Heart left ventricle (tissue), 16 donors: ENCODE results near the gene SYNC. TPM values are rescaled to one million over a fixed set of nuclear protein-coding genes. Genes with fewer than 3 reads are reported as not detected.
"Not testable (repeated sequence)": the region's sequence is repeated elsewhere in the genome, so short reads cannot be mapped to it uniquely, and the experiment has no call there.

Experiments
- ATAC-seq, 4 donors: fragments of 200-7000 bp; cut with Tn5 transposase; one replicate each; pipeline ENCODE4 v1.9.1; 2020 to 2022; ENCODE audit warnings: moderate library complexity in 4 of 4, mild to moderate bottlenecking in 3 of 4, moderate number of reproducible peaks in 1 of 4
- DNase-seq, 5 donors: peaks; one replicate each; pipeline ENCODE4 v3.0.0-alpha.2; 2020
- H3K27ac ChIP-seq, 12 donors: fragments of 200-600 bp; sonication (generic) in 4 of 12; one replicate each; pipeline versions ENCODE4 v1.5.0 to v1.8.0; 2016 to 2022; ENCODE audit warnings: mild to moderate bottlenecking in 2 of 12
- H3K27me3 ChIP-seq, 9 donors: fragments of 200-600 bp; sonication (generic) in 2 of 9; one replicate each; pipeline versions ENCODE4 v1.5.1 to v1.8.0; 2016 to 2022; ENCODE audit warnings: mild to moderate bottlenecking in 3 of 9
- H3K36me3 ChIP-seq, 9 donors: fragments of 200-600 bp; sonication (generic) in 2 of 9; one replicate each; pipeline versions ENCODE4 v1.5.0 to v1.8.0; 2018 to 2022; ENCODE audit warnings: mild to moderate bottlenecking in 2 of 9
- H3K4me1 ChIP-seq, 12 donors: fragments of 200-600 bp; sonication (generic) in 4 of 12; one replicate each; pipeline versions ENCODE4 v1.5.0 to v1.8.0; 2016 to 2022; ENCODE audit warnings: mild to moderate bottlenecking in 3 of 12
- H3K4me3 ChIP-seq, 12 donors: fragments of 200-600 bp; sonication (generic) in 4 of 12; one replicate each; pipeline versions ENCODE4 v1.5.0 to v1.8.0; 2017 to 2022; ENCODE audit warnings: mild to moderate bottlenecking in 9 of 12, moderate library complexity in 4 of 12
- H3K9me3 ChIP-seq, 12 donors: fragments of 200-600 bp; sonication (generic) in 4 of 12; one replicate each; pipeline versions ENCODE4 v1.5.0 to v1.8.0; 2016 to 2022; ENCODE audit warnings: mild to moderate bottlenecking in 1 of 12
- CTCF ChIP-seq, 12 donors: fragments of 200-600 bp; sonication (generic) in 4 of 12; IDR thresholded peaks; one replicate each; pipeline versions ENCODE4 v1.5.0 to v1.8.0; 2018 to 2022; ENCODE audit warnings: antibody characterized with exemption in 12 of 12, mild to moderate bottlenecking in 5 of 12
- POLR2A ChIP-seq, 2 donors: fragments of 450-650 bp; IDR thresholded peaks; one replicate each; pipeline ENCODE4 v1.6.1; 2017; ENCODE audit warnings: antibody characterized with exemption in 2 of 2, mild to moderate bottlenecking in 2 of 2, moderate library complexity in 2 of 2
- WGBS, 4 donors: extraction: QIAGEN DNeasy Blood & Tissue Kit in 2 of 4; methylation state at CpG; one replicate each; pipeline versions ENCODE4 v1.1.5 to v1.1.7; 2013 to 2018; 5-methylcytosine and 5-hydroxymethylcytosine counted together
- intact Hi-C, 10 donors: fragments of 100-400 bp; cut with DNase I; formaldehyde crosslinking; loops; one replicate each; pipeline versions ENCODE4 v1.11.1 to v1.14.2; 2022
- polyA plus RNA-seq, 2 donors: library from polyadenylated mRNA; stranded (reverse); fragments of 200-250 nt; gene quantifications; one replicate each; pipeline ENCODE4 v1.2.3, GENCODE V29; 2013
- total RNA-seq, 9 donors: library from RNA; depleted of rRNA in 2 of 9; stranded (reverse); fragments of >200 nt in 2 of 9; fragmentation: NEBNext Ultra II Directional in 3 of 9; extraction: Animal tissue kit (Norgen Biotek cat#: 25700) in 3 of 9; gene quantifications; one replicate each; pipeline versions ENCODE4 v1.1.0 to v1.2.4, GENCODE V29; 2016 to 2023
- donor health status: ischemic (EF 13 %, LVEDD 7.1; RV severe dilation, severe dysfunction).
- donor health status: healthy with polysubstance abuse.
- donor health status: DM: no; HTN: yes; CAD: no.
- donor health status: DM: no; HTN: no; CAD: no.
- donor health status: ischemic (EF 25% LVEDD 6.9; RV normal size, moderate dysfunction).
- donor health status: ischemic (EF 25% LVEDD 5.7; RV mildly dilated, moderate dysfunction).
- donor health status: healthy.
- donor health status: DM: yes; HTN: yes; CAD: no.
- donor health status: ischemic (EF 35%, LVEDD 5.7; RV mildly dilated, moderate dysfunction).
- donor health status: nonischemic (EF 11% LVEDD 7.7; RV severe dilation, severe dysfunction).
- donor health status: DM: yes; HTN: yes; CAD: no.
- donor health status: PGD.
- donor health status: ischemic (EF 29% LVEDD 5.4; RV normal size, mild dysfunction).
- donor health status: nonischemic (EF 23%, LVEDD 6.1; RV moderate dilation, normal function).

The SYNC gene
- total and polyA plus RNA-seq, 11 donors, result 2.7 to 22.3 (median 14.3) TPM

GRCh38 chr1:32636914-32637645, 65.5 kb downstream of the SYNC start:
- no peak overlapping the region for H3K4me3 ChIP-seq
- intact Hi-C loops, result no loop called here
- WGBS, 4 donors, result 87 to 91% (median 89%) methylated on average over 16 of the region's 16 CpGs
- ATAC-seq (no peak), DNase-seq (no peak)
- H3K27me3 ChIP-seq, result no peaks in the 10 kb centered on the region
- H3K36me3 ChIP-seq, result peaks cover 0 to 41% (median 24%) of the 10 kb centered on the region in 9 donors
- TF ChIP-seq CTCF (IDR thresholded peaks at IDR 0.05) (no peak), POLR2A (IDR thresholded peaks at IDR 0.05) (no peak)
- H3K9me3 ChIP-seq, result no peaks in the 10 kb centered on the region
- H3K4me1 ChIP-seq, result no peaks in the 10 kb centered on the region
- H3K27ac ChIP-seq, result peak overlapping the region in 1 of 12 donors; percentile 51

- ATAC-seq (no peak), DNase-seq (no peak)
- WGBS, 4 donors, result 91 to 97% (median 95%) methylated on average over 8 of the region's 8 CpGs
- H3K4me3 ChIP-seq, result no peak overlapping the region
- peaks cover 0 to 55% (median 37%) of the 10 kb centered on the region in 9 donors for H3K36me3 ChIP-seq
- H3K27ac ChIP-seq, result no peak overlapping the region
- TF ChIP-seq POLR2A (IDR thresholded peaks at IDR 0.05), result no peak
- intact Hi-C loops, result no loop called here
- no peaks in the 10 kb centered on the region for H3K4me1 ChIP-seq
- no peaks in the 10 kb centered on the region for H3K9me3 ChIP-seq
- H3K27me3 ChIP-seq, result no peaks in the 10 kb centered on the region
Observed at GRCh38 chr1:32635508-32636277, 66.9 kb downstream of the SYNC start.

DNA sequence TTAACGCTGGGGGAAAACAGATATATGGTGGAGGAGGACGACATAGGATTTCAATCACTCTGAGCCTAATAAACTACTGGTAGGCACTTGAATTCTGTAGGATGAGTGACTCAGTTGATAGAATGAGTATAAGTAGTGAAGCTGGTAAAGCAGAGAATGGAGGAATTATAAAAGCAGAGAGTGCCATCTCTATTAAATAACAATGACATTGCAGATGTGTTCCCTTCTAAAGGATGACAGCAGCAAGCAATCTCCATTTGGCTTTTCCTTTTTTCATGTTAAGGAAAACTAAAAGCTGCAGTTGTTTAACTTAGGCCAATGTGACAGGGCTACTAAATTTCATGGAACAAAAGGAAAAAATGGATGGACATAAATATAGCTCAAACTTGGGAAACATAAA, 69.7 kb downstream of the SYNC start:
- no peak for TF ChIP-seq POLR2A (IDR thresholded peaks at IDR 0.05)
- no peak for TF ChIP-seq CTCF (IDR thresholded peaks at IDR 0.05)
- H3K27me3 ChIP-seq, result no peaks in the 10 kb centered on the region
- ATAC-seq (no peak), DNase-seq (no peak)
- no peak overlapping the region for H3K4me3 ChIP-seq
- intact Hi-C loops, result no loop called here
- H3K4me1 ChIP-seq, result no peaks in the 10 kb centered on the region
- H3K9me3 ChIP-seq, result no peaks in the 10 kb centered on the region
- peaks cover 0 to 71% (median 56%) of the 10 kb centered on the region in 9 donors for H3K36me3 ChIP-seq
- no peak overlapping the region for H3K27ac ChIP-seq
- 77 to 85% (median 82%) methylated on average over 2 of the region's 2 CpGs for WGBS, 4 donors

DNA sequence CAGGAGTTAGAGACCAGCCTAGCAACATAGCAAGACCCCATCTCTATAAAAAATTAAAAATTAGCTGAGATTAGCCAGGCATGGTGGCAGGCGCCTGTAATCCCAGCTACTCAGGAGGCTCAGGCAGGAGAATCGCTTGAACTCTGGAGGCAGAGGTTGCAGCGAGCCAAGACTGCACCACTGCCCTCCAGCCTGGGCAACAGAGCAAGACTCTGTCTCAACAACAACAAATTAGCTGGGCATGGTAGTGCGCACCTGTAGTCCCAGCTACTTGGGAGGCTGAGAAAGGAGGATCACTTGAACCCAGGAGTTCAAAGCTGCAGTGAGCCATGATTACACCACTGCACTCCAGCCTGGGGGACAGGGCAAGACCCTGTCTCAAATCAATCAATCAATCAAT, 72.4 kb downstream of the SYNC start:
- WGBS, 4 donors, result 88 to 99% (median 95%) methylated on average over 4 of the region's 4 CpGs

More for the DNA sequence above, 72.4 kb downstream of the SYNC start:
- H3K27me3 ChIP-seq, ATAC-seq, H3K4me1 ChIP-seq, intact Hi-C loops, DNase-seq, H3K9me3 ChIP-seq, H3K4me3 ChIP-seq, H3K27ac ChIP-seq: not testable (repeated sequence)
- H3K36me3 ChIP-seq, result peaks cover 0 to 86% (median 72%) of the 10 kb centered on the region in 9 donors

Other genes with a start within 250 kb of the SYNC start
- under 1 TPM in 1 of 9 donors, not detected in 8; 0.02 TPM for gene ZBTB8B, start 237.7 kb downstream of the SYNC start, total RNA-seq
- gene ZBTB8B, start 237.7 kb downstream of the SYNC start, polyA plus RNA-seq, result under 1 TPM in 1 of 2 donors, not detected in 1; 0.01 TPM
- gene ZBTB8A, start 163.3 kb downstream of the SYNC start, total RNA-seq, result 1 to 10 TPM; 1.8 to 5.0 (median 3.1) TPM
- gene ZBTB8A, start 163.3 kb downstream of the SYNC start, polyA plus RNA-seq, result 1 to 10 TPM; 1.1 to 2.6 TPM
- gene ZBTB8OS, start 52.2 kb downstream of the SYNC start, total RNA-seq, result 10 to 100 TPM; 16.5 to 37.1 (median 33.7) TPM
- 10 to 100 TPM; 34.3 to 60.3 TPM for gene ZBTB8OS, start 52.2 kb downstream of the SYNC start, polyA plus RNA-seq
- 100 to 1,000 TPM in 5 of 9 donors, 10 to 100 TPM in 4; 73.1 to 141 (median 101) TPM for gene RBBP4, start 51.6 kb downstream of the SYNC start, total RNA-seq
- 10 to 100 TPM; 23.4 to 82.3 TPM for gene RBBP4, start 51.6 kb downstream of the SYNC start, polyA plus RNA-seq
- 10 to 100 TPM; 20.2 to 58.1 (median 34.8) TPM for gene YARS1, start 114.6 kb upstream of the SYNC start, total RNA-seq
- gene YARS1, start 114.6 kb upstream of the SYNC start, polyA plus RNA-seq, result 10 to 100 TPM; 18.6 to 61.3 TPM
- 10 to 100 TPM in 7 of 9 donors, 1 to 10 TPM in 2; 9.1 to 21.2 (median 10.7) TPM for gene S100PBP, start 114.9 kb upstream of the SYNC start, total RNA-seq
- gene S100PBP, start 114.9 kb upstream of the SYNC start, polyA plus RNA-seq, result 1 to 10 TPM; 5.8 to 7.0 TPM
- gene FNDC5, start 168.1 kb upstream of the SYNC start, total RNA-seq, result 100 to 1,000 TPM in 1 of 9 donors, 10 to 100 TPM in 8; 43.7 to 134 (median 59.7) TPM
- 10 to 100 TPM; 18.2 to 75.3 TPM for gene FNDC5, start 168.1 kb upstream of the SYNC start, polyA plus RNA-seq
- under 1 TPM in 1 of 9 donors, not detected in 8; 0.29 TPM for gene HPCA, start 183.7 kb upstream of the SYNC start, total RNA-seq
- not detected for gene HPCA, start 183.7 kb upstream of the SYNC start, polyA plus RNA-seq
- gene TMEM54, start 198.6 kb upstream of the SYNC start, total RNA-seq, result 10 to 100 TPM in 3 of 9 donors, 1 to 10 TPM in 6; 7.5 to 15.9 (median 9.3) TPM
- 10 to 100 TPM in 1 of 2 donors, 1 to 10 TPM in 1; 5.6 to 12.5 TPM for gene TMEM54, start 198.6 kb upstream of the SYNC start, polyA plus RNA-seq